Neural progenitor cell (in vitro differentiated cells): Measurements from ENCODE around the gene ADAMTS14. TPM values are rescaled to one million over a fixed set of nuclear protein-coding genes. Genes with fewer than 3 reads are reported as not detected.

Experiments
- DNase-seq: peaks from one replicate; pipeline ENCODE4 v3.0.0-alpha.2; 2016; ENCODE audit warnings: low spot score
- H2AFZ ChIP-seq: fragments of 200-600 bp; sonication (generic); replicated peaks from 2 replicates; pipeline ENCODE4 v1.6.1; 2016; ENCODE audit warnings: antibody characterized with exemption
- H3F3A ChIP-seq: fragments of 200-600 bp; sonication (generic); 2 replicates; pipeline ENCODE4 v1.6.1; 2016; ENCODE audit warnings: antibody characterized with exemption, low read depth
- H3K27ac ChIP-seq: fragments of 200-600 bp; sonication (generic); 2 replicates; pipeline ENCODE4 v1.5.1; 2016; ENCODE audit warnings: mild to moderate bottlenecking
- H3K27me3 ChIP-seq: fragments of 200-600 bp; sonication (generic); 2 replicates; pipeline ENCODE4 v1.6.1; 2016; ENCODE audit warnings: mild to moderate bottlenecking, moderate library complexity
- H3K36me3 ChIP-seq: fragments of 200-600 bp; sonication (generic); 2 replicates; pipeline ENCODE4 v1.5.1; 2016
- H3K4me1 ChIP-seq: fragments of 200-600 bp; sonication (generic); 2 replicates; pipeline ENCODE4 v1.6.1; 2016; ENCODE audit warnings: mixed run types
- H3K4me2 ChIP-seq: fragments of 200-600 bp; sonication (generic); 2 replicates; pipeline ENCODE4 v1.6.1; 2016
- H3K4me3 ChIP-seq: fragments of 200-600 bp; sonication (generic); 2 replicates; pipeline ENCODE4 v1.5.1; 2016
- H3K79me2 ChIP-seq: fragments of 200-600 bp; sonication (generic); 2 replicates; pipeline ENCODE4 v1.6.1; 2016; ENCODE audit warnings: low read depth
- H3K9ac ChIP-seq: fragments of 200-600 bp; sonication (generic); 2 replicates; pipeline ENCODE4 v1.6.1; 2016
- H3K9me3 ChIP-seq: fragments of 200-600 bp; sonication (generic); 2 replicates; pipeline ENCODE4 v1.5.1; 2016; ENCODE audit warnings: low read depth
- H4K20me1 ChIP-seq: fragments of 200-600 bp; sonication (generic); 2 replicates; pipeline ENCODE4 v1.6.1; 2016; ENCODE audit warnings: low read depth
- H3K27ac Mint-ChIP-seq: 3 replicates; pipeline ENCODE4 v1.8.0; 2021; ENCODE audit warnings: mixed read lengths
- H3K27me3 Mint-ChIP-seq: 2 replicates; pipeline ENCODE4 v1.8.0; 2022; ENCODE audit warnings: low read depth, mild to moderate bottlenecking, inconsistent platforms, moderate library complexity, mixed read lengths; ENCODE audit not compliant: insufficient read depth
- H3K36me3 Mint-ChIP-seq: 3 replicates; pipeline ENCODE4 v1.8.0; 2021; ENCODE audit warnings: mixed read lengths
- H3K4me1 Mint-ChIP-seq: 3 replicates; pipeline ENCODE4 v1.8.0; 2021; ENCODE audit warnings: mixed read lengths
- H3K4me3 Mint-ChIP-seq: 3 replicates; pipeline ENCODE4 v1.8.0; 2021; ENCODE audit warnings: mild to moderate bottlenecking, moderate library complexity, mixed read lengths
- H3K9me3 Mint-ChIP-seq: 3 replicates; pipeline ENCODE4 v1.8.0; 2020; ENCODE audit warnings: mixed read lengths
- EZH2 ChIP-seq: fragments of 200-600 bp; sonication (generic); IDR thresholded peaks from 2 replicates; pipeline ENCODE4 v1.6.1; 2017; ENCODE audit warnings: antibody characterized with exemption, mild to moderate bottlenecking, moderate library complexity
- EZH2phosphoT487 ChIP-seq: fragments of 200-600 bp; sonication (generic); IDR thresholded peaks from 2 replicates; pipeline ENCODE4 v1.6.1; 2017; ENCODE audit warnings: antibody characterized with exemption
- total RNA-seq: library from RNA; depleted of rRNA; stranded (reverse); fragments of >200 nt; gene quantifications from 2 replicates; pipeline ENCODE4 v1.2.3, GENCODE V29; 2015; ENCODE audit warnings: low replicate concordance
- TF ChIP-seq, protein P1 (sequence below): fragments of 200-600 bp; sonication (generic); IDR thresholded peaks from 2 replicates; pipeline ENCODE4 v1.5.1; 2017; ENCODE audit warnings: antibody characterized with exemption, mild to moderate bottlenecking

The ADAMTS14 gene
- total RNA-seq, 1 donor from 2014 or later = not detected

DNA sequence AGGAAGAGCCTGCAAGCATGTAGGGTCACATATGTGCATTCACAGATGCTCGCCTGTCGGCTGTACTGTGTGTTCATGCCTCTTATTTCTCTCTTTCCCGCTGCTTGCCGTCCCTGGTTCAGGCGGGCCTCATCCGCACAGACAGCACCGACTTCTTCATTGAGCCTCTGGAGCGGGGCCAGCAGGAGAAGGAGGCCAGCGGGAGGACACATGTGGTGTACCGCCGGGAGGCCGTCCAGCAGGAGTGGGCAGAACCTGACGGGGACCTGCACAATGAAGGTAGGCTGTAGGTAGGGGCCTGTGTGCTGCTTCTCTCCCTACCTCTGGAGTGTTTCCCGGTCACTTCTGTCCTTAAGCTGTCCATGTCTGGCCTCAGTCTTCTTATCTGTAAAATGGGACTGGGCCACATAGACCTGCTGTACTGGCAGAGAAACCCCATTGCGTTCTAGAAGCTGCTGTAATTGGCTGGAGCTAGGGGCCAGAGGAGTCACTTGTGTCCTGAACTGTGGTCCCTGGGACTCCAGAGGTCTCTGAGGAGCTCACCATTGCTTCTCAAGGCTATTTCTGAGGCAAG is 30.0 kb downstream of the ADAMTS14 start:
- Mint-ChIP-seq H3K9me3 (no peaks in the 10 kb centered on the region), H3K27ac (no peak overlapping the region), H3K4me1 (peaks cover 7% of the 10 kb centered on the region), H3K36me3 (no peaks in the 10 kb centered on the region), H3K27me3 (no peaks in the 10 kb centered on the region), H3K4me3 (no peak overlapping the region)
- no peak overlapping the region for H3K9ac ChIP-seq
- no peak overlapping the region for H3K27ac ChIP-seq
- no peaks in the 10 kb centered on the region for H3K4me1 ChIP-seq
- H3K27me3 ChIP-seq = no peaks in the 10 kb centered on the region
- no peaks in the 10 kb centered on the region for H3K36me3 ChIP-seq
- H4K20me1 ChIP-seq = no peaks in the 10 kb centered on the region
- no peak overlapping the region for H2AFZ ChIP-seq
- H3F3A ChIP-seq = no peaks in the 10 kb centered on the region
- H3K9me3 ChIP-seq = no peaks in the 10 kb centered on the region
- TF ChIP-seq, protein P1, sequence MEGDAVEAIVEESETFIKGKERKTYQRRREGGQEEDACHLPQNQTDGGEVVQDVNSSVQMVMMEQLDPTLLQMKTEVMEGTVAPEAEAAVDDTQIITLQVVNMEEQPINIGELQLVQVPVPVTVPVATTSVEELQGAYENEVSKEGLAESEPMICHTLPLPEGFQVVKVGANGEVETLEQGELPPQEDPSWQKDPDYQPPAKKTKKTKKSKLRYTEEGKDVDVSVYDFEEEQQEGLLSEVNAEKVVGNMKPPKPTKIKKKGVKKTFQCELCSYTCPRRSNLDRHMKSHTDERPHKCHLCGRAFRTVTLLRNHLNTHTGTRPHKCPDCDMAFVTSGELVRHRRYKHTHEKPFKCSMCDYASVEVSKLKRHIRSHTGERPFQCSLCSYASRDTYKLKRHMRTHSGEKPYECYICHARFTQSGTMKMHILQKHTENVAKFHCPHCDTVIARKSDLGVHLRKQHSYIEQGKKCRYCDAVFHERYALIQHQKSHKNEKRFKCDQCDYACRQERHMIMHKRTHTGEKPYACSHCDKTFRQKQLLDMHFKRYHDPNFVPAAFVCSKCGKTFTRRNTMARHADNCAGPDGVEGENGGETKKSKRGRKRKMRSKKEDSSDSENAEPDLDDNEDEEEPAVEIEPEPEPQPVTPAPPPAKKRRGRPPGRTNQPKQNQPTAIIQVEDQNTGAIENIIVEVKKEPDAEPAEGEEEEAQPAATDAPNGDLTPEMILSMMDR = no peak
- TF ChIP-seq EZH2 (no peak), EZH2phosphoT487 (no peak)
- no peak overlapping the region for H3K4me3 ChIP-seq
- no peak overlapping the region for H3K4me2 ChIP-seq
- no peaks in the 10 kb centered on the region for H3K79me2 ChIP-seq
- DNase-seq = no peak

DNA sequence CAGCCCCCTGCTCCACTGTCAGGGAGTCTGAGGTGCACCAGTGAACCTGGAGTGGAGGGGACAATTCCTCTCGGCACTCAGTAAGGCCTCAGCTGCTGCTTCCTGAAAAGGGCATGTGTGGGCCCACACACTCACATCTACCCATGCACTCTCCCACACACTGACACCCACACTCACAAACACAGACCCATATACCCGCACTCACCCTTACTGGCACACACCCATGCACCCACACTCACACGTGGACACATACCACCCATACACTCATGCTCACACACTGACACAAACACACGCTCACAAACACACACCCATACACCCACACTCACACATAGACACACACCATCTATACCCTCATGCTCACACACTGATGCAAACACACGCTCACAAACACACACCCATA is 31.9 kb downstream of the ADAMTS14 start:
- H3K27me3 Mint-ChIP-seq = peaks cover 2% of the 10 kb centered on the region
- H3K4me1 Mint-ChIP-seq = peaks cover 7% of the 10 kb centered on the region
- H3F3A ChIP-seq = no peaks in the 10 kb centered on the region
- no peak overlapping the region for H3K27ac ChIP-seq
- H3K36me3 ChIP-seq = no peaks in the 10 kb centered on the region
- no peak for DNase-seq
- H3K9me3 ChIP-seq = no peaks in the 10 kb centered on the region
- no peaks in the 10 kb centered on the region for H3K79me2 ChIP-seq
- H3K4me1 ChIP-seq = no peaks in the 10 kb centered on the region
- H3K4me2 ChIP-seq = no peak overlapping the region
- H3K9me3 Mint-ChIP-seq = no peaks in the 10 kb centered on the region
- H3K36me3 Mint-ChIP-seq = no peaks in the 10 kb centered on the region
- no peaks in the 10 kb centered on the region for H4K20me1 ChIP-seq
- H3K9ac ChIP-seq = no peak overlapping the region
- H2AFZ ChIP-seq = no peak overlapping the region
- H3K27me3 ChIP-seq = no peaks in the 10 kb centered on the region
- TF ChIP-seq EZH2phosphoT487 = no peak
- H3K27ac Mint-ChIP-seq = no peak overlapping the region
- H3K4me3 Mint-ChIP-seq = no peak overlapping the region
- no peak overlapping the region for H3K4me3 ChIP-seq

DNA sequence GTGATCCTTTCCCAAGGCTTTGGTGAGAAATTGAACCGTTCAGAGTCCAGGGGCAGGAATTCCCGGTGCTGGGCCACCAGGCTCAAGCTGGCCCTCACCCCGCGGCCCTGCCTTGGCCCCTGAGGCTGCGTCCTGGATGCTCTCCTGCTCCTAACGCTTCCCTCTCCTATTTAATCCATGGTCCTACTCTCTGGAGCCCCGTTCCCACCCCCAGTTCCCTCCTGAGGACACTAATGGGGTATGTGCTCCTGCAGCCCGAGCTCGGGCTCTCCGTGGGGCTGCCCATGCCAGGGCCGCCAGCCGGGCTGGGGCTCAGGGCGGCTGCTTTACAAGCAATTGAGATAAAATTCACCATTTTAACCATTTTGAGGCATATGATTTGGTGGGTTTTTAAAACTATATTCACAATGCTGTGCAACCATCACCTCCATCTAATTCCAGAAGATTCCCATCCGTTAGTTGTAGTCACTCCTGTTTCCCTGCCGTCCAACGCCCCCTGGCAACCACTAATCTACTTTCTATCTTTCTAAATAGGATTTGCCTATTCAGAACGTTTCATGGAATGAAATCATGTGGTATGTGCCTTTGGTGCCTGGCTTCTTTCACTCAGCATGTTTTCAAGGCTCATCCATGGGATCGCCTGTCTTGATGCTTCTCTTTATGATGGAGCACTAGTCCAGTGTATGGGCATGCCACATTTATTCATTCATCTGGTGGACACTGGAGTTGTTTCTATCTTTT is 33.0 kb downstream of the ADAMTS14 start:
- no peaks in the 10 kb centered on the region for H4K20me1 ChIP-seq
- Mint-ChIP-seq H3K4me1 (peaks cover 3% of the 10 kb centered on the region), H3K4me3 (no peak overlapping the region), H3K27me3 (peaks cover 2% of the 10 kb centered on the region), H3K9me3 (no peaks in the 10 kb centered on the region), H3K27ac (no peak overlapping the region), H3K36me3 (no peaks in the 10 kb centered on the region)
- no peak overlapping the region for H3K9ac ChIP-seq
- no peaks in the 10 kb centered on the region for H3K9me3 ChIP-seq
- H3K27me3 ChIP-seq = no peaks in the 10 kb centered on the region
- TF ChIP-seq EZH2phosphoT487 = no peak
- TF ChIP-seq, protein P1 = no peak
- TF ChIP-seq EZH2 = no peak
- no peak overlapping the region for H2AFZ ChIP-seq
- DNase-seq = no peak
- H3F3A ChIP-seq = no peaks in the 10 kb centered on the region
- H3K27ac ChIP-seq = no peak overlapping the region
- no peak overlapping the region for H3K4me3 ChIP-seq
- no peak overlapping the region for H3K4me2 ChIP-seq
- no peaks in the 10 kb centered on the region for H3K4me1 ChIP-seq
- H3K36me3 ChIP-seq = no peaks in the 10 kb centered on the region
- H3K79me2 ChIP-seq = no peaks in the 10 kb centered on the region

DNA sequence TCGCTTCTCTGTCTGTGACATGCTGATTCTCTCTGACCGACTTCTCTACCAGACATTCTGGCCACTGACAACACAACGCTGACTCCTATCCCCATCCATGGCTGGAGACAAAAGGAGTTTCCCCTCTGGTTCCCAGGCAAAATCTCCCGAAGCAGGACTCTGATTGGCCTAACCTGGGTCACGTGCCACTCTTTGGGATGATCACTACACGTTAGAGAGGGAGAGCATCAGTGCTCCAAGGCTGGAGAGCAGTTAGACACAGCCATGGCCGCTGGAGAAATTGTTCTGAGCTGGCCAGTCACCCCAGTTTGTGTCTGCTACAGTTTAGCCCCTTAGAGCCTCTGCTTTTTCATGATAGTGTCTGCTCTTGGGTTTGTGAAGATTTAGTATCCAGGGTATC is 38.9 kb downstream of the ADAMTS14 start:
- no peaks in the 10 kb centered on the region for H3K27me3 ChIP-seq
- Mint-ChIP-seq H3K9me3 (no peaks in the 10 kb centered on the region), H3K4me3 (no peak overlapping the region), H3K27ac (peak overlapping the region; percentile 65), H3K36me3 (no peaks in the 10 kb centered on the region), H3K4me1 (peaks cover 35% of the 10 kb centered on the region), H3K27me3 (peaks cover 9% of the 10 kb centered on the region)
- no peaks in the 10 kb centered on the region for H3K36me3 ChIP-seq
- no peak overlapping the region for H3K4me3 ChIP-seq
- TF ChIP-seq, protein P1 = no peak
- no peak for TF ChIP-seq EZH2
- no peak for TF ChIP-seq EZH2phosphoT487
- H3F3A ChIP-seq = no peaks in the 10 kb centered on the region
- no peak overlapping the region for H2AFZ ChIP-seq
- no peaks in the 10 kb centered on the region for H4K20me1 ChIP-seq
- no peaks in the 10 kb centered on the region for H3K79me2 ChIP-seq
- H3K9me3 ChIP-seq = no peaks in the 10 kb centered on the region
- H3K27ac ChIP-seq = no peak overlapping the region
- peaks cover 6% of the 10 kb centered on the region for H3K4me1 ChIP-seq
- H3K4me2 ChIP-seq = no peak overlapping the region
- no peak for DNase-seq
- H3K9ac ChIP-seq = no peak overlapping the region
